IPS DF 19.7 (cell line): ENCODE data around the gene NRL.
"Not testable (repeated sequence)": the region's sequence is repeated elsewhere in the genome, so short reads cannot be mapped to it uniquely, and the experiment has no call there.

ENCODE experiments used
- DNase-seq: peaks from one replicate; pipeline ENCODE4 v3.0.0-alpha.2; 2013; ENCODE audit warnings: low read depth, low spot score

Gene NRL

DNA sequence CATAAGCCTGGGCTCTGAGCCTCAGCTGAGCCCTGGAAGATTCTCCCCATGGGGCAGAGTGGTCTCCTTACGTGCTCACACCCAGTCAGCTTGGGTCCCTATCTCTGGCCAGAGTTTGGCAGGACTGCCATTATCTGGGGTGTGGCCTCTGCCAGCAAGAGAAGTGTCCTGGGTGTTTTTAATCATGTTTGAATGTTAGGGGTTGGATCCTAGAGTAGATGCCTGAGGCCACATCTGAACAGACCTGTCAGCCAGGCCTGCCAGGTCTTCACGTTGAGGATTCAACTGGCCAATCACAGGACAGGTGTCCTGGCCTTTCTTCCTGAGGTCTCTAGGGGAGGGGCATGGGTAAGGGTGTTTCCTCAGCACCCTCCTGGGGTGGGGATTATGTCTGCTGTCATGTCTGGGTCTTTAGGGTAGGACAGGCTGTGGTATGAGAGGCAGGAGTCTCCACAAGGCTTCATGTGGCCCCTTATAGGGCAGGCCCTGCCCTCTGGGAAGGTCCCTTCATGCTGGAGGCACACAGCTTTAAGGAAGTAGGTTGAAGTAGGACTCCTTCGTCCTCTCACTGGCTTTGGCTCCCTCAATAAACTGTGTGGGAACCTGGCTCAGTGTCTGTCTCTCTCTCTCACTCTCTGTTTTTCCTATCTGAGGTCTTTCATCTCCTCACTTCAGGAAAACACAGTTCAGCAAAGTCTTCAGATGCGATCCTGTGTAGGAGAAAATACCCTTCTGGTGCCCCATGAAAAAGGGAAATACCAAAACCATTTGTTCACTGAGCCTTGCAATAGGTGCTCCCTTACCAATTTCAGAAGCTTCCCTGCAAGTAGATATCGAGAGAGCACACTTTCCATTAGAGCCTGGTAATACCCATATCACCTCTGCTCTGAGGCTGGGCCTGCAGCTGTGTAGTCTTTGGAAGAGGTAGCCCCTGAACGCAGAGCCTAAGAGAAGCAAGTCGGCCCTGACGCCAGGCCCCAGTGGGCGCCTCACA, 9.0 kb upstream of the NRL start:
- no peak for DNase-seq

DNA sequence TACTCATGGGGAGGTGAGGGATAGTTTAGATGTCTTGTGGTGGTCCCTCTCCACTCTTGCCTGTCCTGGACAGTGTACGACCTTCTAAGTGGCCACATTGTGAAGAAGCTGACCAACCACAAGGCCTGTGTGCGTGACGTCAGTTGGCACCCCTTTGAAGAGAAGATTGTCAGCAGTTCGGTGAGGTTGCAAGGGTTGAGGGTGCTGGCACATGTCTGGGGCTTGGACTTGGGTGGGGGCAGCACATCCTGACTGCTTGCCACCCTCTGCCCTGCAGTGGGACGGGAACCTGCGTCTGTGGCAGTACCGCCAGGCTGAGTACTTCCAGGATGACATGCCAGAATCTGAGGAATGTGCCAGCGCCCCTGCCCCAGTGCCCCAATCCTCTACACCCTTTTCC, 8.1 kb upstream of the NRL start:
- DNase-seq, result no peak

DNA sequence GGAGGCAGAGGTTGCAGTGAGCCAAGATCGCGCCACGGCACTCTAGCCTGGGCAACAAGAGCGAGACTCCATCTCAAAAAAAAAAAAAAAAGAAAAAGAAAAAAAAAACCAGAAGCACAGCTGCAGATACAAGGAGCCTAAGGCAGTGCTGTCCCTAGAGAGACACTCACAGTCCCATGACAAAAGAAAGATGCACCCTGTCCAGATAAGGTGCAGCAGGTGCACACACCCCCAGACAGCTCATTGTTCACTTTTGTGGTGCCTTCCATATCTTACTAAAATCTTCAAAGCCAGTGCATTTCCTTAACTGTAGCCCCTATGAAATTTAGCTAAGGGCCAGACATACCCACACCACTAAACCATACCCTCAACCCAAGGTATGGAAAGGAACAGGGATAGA, 7.7 kb upstream of the NRL start:
- DNase-seq, result no peak

DNA sequence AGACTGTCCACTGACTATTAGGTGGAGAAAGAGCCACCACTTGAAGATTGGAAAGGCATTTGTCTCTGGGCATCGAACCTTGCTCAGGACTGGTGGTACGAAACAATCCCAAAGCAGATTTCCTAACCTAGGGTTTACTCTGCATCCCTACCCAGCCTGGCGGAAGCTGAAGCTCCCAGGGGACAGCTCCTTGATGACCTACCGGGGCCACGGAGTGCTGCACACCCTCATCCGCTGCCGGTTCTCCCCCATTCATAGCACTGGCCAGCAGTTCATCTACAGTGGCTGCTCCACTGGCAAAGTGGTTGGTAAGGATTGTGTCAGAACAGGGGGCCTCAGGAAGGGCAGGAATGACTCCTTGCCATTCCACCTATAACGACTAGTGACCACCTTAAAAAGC, 6.5 kb upstream of the NRL start:
- DNase-seq, result no peak

DNA sequence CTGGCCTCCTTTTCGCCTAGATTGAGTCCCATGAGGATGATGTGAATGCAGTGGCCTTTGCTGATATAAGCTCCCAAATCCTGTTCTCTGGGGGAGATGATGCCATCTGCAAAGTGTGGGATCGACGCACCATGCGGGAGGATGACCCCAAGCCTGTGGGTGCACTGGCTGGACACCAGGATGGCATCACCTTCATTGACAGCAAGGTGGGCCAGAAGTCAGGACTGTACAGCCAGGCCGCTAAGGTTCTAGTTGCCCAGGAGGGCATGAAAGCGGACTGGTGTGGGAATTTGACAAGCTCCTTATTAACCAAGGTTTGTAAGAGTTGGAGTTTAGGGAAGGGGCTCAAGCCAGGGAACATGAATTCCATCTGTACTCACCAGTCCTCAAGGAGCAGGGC, 4.9 kb upstream of the NRL start:
- DNase-seq, result no peak

DNA sequence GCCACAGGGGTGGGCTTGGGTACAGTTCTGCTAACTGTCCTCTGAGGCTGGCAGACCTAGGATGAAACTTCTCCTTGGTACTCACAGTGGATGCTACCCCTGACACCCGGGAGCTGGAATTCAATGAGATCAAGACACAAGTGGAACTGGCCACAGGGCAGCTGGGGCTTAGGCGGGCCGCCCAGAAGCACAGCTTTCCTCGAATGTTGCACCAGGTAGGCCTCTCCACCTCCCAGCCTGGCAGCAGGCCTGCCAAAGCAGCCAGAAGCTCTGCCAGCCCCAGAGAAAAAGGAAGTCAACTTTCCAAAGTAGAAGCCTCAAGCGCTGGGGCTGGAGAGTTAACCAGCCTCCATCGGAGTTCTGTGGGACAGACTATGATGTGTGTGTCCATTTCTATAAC, 2.4 kb upstream of the NRL start:
- DNase-seq, result no peak

DNA sequence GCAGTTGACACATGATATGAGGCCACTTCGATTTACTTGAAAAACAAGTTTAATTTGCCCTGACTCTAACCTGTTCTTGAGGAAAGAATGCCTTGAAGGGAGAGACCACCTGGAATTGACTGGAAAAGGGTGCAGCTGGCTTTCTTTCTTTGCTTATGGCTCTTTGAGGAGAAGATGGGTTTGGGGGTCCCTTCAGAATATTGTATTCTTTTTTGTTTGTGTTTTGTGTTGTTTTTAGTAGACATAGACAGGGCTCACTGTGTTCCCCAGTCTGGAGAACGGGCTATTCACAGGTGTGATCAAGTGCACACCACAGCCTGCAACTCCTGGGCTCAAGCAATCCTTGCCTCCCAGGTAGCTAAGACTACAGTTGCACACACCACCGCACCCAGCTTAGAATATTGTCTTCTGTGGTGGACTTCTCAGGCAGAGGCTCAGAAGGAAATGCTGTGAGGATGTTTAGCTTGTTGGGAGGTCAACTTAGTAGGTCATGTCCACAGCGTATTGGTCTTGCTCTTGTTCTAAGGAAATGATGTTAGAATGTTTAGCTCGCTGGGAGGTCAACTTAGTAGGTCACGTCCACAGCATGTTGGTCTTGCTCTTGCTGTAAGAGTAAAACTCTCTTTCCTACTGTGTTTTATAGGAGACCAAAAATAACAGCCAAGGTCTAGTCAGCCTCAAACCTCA, 1.5 kb upstream of the NRL start:
- DNase-seq, result no peak

DNA sequence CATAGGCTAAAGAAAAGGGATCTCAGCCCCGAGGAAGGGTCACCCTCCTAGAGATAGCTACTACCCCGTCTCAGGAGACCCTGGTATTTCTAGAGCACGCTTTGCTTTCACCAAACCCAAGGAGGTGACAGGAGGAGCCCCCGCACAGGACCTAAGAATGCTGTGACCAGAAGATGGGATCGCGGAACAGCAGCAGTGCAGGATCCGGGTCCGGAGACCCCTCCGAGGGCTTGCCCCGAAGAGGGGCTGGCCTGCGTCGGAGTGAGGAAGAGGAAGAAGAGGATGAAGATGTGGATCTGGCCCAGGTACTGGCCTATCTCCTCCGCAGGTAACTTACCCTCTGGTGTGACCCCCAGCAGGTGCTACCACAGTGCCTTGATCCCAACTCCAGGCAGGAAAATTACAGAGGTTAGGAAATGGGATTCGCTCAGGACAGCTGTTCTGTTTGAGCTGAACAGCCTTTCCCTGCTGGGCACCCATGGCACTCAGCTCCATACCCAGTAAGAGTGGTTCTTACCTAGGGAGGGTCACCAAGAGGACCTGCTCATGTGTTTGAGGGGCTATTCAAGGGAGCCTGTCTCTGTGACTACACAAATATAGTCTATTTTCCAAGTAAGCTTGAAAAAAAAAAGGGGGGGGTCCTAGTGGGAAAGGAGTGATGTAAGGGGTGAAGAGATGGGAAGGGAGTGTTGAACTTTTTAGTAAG, 826 bp upstream of the NRL start:
- DNase-seq, result no peak

DNA sequence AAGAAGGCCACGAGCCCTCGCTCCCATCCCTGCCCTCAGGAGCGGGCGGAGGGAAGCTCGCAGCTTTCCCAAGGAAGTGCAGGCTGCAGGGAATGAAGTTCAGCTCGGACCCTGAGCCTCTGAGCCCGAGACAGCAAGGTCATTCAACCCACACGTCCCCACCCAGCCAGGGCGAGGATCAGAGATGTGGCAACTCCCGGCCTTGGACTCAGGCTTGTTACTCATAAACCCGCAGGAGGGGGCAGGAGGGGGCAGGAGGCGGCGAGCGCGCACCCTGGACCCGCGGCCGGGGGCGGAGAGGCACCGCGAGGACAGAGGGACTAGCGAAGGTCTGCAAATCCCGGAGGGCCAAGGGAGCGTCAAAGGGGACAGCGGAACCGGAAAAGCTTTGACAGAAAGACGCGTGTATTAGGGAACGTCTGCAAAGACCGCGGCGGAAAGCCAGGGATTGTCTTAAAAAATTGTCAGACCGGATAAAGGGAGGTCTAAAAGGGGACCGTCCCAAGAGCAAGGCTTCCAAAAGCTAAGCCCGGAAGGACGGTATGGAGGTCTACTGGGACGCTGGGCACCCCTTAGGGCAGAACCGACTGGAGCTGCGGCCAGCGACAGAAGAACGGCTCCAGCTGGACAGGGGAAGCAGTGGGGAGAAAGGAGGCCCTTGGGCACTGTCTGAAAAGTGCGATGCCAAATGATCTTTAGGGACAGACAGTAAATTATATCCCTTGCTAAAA, 783 bp downstream of the NRL start:
- peak; percentile 77 for DNase-seq

DNA sequence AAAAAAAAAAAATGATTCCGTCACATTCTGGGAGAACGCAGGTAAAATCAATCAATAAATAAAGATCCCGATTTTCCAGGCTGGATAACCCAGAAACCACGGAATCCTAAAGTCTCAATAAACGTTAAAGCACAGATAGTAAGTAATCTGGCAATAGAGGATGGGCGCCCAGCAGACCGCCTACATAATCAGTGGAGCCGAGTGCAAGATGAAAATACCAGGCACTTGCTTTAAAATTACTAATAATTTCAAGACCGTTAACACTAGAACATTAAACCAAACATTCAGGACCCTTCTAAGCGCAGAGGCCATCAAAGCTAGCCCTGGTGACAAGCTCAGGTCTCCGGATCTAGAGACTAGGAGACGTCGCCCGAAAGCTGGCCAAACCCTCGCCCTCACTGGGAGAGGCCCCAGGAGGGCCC, 1.4 kb downstream of the NRL start:
- no peak for DNase-seq

DNA sequence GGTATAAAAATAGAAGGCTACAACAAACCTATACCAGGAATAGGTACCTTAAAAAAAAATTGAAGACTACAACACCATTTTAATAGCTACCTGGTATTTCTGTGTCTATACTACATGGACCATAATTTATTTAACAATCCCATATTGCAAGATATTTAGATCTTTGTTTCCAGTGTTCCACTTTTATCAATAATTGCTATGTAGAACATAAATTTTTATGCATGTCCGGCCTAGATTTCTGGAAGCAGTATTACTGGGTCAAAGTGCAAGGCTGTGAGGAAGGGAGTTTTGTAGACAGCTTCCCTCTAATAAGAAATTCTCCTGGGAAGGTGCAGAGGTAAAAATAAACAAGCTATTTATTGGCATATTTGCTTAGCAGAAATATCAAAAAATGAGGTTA, 4.2 kb downstream of the NRL start:
- no peak for DNase-seq

DNA sequence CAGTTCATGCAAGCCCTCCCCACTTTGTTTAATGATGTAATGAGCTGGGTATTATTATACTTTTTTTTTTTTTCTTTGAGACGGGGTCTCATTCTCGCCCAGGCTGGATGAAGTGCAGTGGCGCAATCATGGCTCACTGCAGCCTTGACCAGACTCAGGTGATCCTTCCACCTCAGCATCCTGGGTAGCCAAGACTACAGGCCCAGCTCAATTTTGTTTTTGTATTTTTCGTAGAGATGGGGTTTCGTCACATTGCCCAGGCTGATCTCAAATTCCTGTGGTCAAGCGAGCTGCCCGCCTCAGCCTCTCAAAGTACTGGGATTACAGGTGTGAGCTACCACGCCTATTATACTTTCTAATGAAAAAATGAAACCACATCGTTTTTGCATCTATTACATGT, 4.7 kb downstream of the NRL start:
- DNase-seq, result no peak

DNA sequence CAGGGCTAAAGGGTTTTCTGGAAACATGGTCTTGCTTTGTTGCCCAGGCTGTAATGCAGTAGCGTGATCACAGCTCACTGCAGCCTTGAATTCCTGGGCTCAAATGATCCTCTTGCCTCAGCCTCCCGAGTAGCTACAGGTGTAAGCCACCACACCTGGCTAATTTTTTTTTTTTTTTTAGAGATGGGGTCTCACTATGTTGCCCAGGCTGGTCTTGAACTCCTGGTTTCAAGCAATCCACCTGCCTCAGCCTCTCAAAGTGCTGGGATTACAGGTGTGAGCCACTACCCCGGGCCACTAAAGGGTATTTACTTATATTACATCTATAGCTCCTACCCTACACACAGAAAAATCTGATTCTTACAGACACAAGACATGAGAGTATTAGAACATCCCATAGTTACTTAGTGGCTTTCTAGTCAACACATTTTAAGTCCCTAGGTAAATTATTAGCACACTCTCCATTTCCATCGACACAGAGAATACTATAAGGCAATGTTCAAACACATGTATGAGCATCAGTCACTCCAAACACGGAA, 6.3 kb downstream of the NRL start:
- DNase-seq, result no peak

DNA sequence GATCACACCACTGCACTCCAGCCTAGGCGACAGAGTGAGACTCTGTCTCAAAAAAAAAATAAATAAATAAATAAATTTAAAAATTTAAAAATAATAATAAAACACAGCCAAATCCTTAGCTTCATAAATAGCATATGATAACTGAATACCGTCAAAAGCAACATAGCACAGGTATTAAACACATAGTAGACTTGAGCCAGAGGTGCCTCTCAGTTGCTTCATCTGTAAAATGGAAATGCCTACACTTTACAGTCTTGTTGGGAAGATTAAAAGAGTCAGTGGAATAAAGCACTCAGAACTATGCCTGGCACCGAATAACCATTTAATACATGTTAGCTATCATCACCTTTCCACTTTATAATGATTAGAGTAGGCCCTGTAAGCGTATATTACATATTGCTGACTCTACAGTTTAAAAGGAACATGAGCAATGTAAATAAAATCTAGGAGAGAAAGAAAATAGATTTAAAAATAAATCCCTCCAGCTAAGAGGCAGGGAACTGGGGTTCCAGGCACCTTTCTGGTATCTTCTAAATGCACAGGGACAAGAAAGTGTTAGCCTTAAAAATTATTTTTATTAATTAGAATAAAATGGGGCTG, 8.0 kb downstream of the NRL start:
- no peak for DNase-seq

DNA sequence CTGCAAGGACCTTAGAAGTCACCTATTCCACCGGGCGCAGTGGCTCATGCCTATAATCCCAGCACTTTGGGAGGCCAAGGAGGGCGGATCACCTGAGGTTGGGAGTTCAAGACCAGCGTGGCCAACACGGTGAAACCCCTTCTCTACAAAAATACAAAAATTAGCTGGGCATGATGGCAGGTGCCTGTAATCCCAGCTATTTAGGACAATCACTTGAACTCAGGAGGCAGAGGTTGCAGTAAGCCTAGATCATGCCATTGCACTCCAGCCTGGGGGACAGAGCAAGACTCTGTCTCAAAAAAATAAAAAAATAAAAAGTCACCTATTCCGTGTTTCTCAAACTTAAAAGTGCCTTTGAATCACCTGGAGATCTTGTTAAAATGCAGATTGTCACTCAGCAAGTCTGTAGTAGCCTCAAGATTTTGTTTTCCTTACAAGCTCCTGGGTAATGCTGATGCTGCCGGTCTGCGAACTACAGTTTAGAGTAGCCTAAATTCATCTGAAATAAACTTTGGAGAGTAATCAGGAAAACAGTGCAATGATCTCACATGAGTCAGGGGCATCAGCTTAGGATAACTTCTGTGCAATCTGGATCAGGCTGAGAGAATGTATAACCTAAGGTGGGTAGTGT, 9.0 kb downstream of the NRL start:
- not testable (repeated sequence) for DNase-seq

DNA sequence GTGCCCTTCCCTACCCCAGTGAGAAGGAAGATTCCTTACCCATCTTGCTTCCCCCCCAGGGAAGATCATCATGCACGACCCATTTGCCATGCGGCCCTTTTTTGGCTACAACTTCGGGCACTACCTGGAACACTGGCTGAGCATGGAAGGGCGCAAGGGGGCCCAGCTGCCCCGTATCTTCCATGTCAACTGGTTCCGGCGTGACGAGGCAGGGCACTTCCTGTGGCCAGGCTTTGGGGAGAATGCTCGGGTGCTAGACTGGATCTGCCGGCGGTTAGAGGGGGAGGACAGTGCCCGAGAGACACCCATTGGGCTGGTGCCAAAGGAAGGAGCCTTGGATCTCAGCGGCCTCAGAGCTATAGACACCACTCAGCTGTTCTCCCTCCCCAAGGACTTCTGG, 11.3 kb downstream of the NRL start:
- DNase-seq, result no peak

DNA sequence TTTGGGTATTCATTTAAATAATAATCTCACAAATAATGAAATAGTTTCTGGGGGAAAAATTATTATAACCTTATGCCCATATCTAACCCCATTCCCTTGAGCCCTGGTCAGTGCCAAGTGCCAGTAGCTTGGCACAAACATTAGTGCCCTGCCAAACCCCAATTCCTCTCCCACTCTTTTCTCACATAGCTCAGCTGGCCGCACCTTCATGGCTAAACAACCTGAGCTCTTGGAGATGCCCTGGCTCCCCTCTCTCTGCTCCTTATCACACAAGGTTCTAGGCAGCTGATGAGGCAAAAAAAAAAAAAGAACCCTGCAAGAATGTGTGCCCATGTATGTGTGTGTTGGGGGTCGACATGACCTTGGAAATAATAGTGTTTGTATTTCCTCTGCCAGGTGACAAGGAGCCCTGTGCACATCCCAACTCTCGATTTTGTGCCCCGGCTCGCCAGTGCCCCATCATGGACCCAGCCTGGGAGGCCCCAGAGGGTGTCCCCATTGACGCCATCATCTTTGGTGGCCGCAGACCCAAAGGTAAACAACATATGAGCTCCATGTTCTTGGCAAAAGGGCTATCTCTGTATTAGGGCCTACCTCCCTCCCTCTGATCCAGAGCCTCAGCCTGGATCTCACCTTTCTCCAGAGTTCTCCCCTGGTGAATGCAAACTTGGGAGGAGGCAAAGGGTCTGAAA, 12.2 kb downstream of the NRL start:
- no peak for DNase-seq

DNA sequence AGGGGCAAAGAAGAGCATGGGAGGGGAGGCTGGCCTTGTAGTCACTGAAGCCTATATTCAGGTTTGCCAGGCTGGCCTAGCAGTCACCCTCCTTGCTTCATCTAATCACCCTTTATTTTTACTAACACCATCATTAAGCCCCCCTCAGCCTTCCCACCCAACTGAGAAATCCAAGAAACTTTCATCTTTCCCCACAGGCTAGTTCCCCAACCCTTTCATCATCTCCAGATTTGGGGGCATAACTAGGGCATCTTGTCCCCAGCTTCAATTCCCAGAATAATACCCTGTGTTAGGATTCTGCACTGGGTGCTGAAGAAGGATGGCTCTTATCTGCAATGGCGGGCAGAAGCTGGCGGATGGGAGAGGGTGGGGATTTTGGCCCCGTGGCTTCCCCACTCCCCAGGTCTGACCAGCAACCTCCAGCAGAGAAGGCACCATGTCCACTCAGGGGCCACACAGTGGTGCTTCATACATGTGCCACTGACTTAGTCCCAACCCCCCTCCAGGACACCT, 13.7 kb downstream of the NRL start:
- no peak for DNase-seq

DNA sequence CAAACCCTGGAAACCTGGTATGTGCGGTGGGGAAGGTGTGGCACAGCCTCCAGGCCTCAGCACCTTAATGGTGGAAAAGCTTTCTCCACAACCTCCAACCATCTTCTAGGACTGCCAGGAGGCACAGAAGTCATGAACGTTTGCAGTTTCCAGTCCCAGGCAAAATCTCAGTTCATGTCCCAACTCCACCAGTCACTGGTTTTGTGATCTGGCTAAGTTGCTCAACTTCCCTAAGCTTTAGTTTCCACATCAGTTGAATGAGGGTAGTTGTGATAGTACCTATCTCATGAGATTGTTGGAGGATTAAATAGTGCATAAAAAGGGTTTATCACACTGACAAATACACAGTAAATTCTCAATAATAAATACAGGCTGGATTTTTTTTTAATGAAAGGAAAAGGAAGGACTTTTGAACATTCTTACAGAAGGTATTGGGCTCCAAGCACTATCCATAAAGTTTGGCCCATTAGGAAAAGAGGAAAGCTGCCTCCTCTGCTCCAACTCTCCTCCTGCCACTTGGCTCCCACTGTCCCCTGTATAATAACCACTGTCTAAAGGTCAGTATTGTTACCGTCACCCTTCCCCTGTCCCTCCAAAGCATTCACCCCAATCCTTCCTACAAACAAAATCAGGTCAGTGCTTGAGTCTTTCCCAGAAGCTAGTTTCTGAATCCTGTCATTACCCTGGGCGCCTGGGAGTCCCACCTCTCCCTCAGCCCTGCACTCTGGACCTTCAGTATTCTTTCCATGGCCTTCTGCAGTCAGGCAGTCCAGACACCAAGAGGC, 14.4 kb downstream of the NRL start:
- no peak for DNase-seq
